NCI-H187 treated with DMSO at 0.1 percent for 48 hours (cell line): Measurements from ENCODE around the gene MTO1.
"Not testable (repeated sequence)": the region's sequence is repeated elsewhere in the genome, so short reads cannot be mapped to it uniquely, and the experiment has no call there.

Experiments
- DNase-seq: peaks from one replicate; lab custom pipeline; 2025; lab: John Stamatoyannopoulos, UW

The MTO1 gene

DNA sequence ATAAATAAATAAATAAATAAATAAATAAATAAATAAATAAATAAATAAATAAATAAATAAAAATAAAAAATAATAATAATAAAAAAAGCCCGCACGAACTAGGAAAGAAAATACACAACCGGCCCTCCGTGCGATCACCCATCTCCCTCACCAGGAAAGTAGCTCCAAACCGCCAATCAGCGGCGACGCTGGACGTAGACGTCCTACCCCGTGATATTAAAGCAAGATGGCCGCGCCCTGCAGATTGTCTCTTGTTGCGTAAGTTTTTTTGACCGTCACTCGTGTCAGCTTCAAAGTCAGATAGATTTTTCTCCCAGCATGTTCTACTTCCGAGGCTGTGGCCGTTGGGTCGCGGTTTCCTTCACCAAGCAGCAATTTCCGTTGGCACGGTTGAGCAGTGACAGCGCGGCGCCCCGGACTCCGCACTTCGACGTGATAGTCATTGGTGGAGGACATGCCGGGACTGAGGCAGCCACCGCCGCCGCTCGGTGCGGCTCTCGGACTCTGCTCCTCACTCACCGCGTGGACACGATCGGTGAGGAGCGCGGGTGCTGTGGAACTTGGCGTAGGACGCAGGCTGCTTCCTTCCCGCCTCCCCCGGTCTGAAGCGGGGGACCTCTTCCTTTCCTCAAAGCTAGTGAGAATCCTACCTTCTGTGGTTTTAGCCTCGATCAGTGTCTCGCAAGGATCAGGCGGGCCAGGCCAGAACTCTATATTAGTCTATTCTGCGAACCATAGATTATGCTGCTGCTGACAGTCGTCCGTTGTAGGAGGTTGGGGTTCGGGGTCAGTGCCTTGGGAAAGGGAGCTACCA lies at the start of gene MTO1:
TSS of gene MTO1 (plus strand) at position 201 of the 814 bp plus-strand sequence. CDS start at position 319, 118 bp downstream.
- peak; percentile 50 for DNase-seq

DNA sequence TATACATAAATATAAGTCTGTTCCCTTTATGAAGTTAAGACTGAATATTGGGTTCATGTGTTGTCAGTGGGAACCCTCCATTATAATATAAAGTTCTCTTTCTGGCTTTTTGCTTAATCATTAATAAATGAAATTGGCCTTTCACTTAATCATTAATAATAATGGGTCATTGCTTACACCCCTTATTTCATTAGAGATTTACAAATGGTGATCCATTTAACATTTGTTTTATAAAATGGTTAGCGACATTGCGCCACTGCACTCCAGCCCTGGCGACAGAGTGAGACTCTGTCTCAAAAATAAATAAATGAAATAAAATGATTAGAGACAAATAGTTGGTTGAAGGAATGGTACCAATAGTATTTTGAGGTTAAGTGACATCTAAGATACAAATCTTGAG lies 48.4 kb upstream of the MTO1 start:
- DNase-seq = no peak

DNA sequence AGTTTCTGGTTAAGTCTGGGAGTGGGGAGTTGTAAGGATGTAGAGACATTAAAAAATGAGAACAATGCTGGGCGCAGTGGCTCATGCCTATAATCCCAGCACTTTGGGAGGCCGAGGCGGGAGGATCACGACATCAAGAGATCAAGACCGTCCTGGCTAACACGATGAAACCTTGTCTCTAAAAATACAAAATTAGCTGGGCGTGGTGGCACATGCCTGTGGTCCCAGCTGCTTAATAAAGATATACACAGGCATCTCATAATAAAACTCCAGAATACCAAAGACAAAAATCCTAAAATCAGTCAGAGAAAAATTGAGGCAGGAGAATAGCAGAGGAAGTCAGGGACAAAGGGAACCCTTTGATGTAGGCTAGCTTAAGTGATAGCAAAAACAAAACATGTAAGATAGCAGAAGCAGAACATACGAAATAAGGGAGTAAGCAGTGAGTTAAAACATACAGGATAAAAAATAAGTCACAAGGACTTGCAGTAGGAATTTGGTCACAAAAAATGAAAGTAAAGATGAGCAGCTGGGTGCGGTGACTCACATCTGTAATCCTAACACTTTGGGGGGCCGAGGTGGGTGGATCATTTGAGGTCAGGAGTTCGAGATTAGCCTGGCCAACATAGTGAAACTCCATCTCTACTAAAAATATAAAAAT lies 43.3 kb upstream of the MTO1 start:
- no peak for DNase-seq

GRCh38 chr6:73421534-73421933 lies 40.0 kb upstream of the MTO1 start:
- no peak for DNase-seq

DNA sequence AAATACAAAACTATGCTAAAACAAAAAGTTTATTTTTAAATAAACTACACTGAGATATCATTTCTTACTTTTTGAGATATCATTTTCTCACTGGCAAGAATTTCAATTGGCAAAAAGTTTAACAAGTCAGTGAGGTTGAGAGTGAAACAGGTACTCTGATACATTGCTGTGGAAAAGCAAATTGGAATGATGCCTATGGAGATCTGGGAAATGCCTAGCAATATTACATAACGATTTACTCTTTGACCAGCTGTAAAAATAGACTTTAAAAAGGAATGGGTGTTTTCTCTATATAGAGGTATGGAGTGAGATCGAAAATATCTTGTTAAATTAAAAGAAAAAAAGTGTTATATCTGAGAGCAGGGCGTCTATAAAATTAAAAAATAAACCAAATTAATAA lies 26.3 kb upstream of the MTO1 start:
- DNase-seq = no peak

- no peak for DNase-seq
Observed at GRCh38 chr6:73443555-73443954, 18.0 kb upstream of the MTO1 start.

DNA sequence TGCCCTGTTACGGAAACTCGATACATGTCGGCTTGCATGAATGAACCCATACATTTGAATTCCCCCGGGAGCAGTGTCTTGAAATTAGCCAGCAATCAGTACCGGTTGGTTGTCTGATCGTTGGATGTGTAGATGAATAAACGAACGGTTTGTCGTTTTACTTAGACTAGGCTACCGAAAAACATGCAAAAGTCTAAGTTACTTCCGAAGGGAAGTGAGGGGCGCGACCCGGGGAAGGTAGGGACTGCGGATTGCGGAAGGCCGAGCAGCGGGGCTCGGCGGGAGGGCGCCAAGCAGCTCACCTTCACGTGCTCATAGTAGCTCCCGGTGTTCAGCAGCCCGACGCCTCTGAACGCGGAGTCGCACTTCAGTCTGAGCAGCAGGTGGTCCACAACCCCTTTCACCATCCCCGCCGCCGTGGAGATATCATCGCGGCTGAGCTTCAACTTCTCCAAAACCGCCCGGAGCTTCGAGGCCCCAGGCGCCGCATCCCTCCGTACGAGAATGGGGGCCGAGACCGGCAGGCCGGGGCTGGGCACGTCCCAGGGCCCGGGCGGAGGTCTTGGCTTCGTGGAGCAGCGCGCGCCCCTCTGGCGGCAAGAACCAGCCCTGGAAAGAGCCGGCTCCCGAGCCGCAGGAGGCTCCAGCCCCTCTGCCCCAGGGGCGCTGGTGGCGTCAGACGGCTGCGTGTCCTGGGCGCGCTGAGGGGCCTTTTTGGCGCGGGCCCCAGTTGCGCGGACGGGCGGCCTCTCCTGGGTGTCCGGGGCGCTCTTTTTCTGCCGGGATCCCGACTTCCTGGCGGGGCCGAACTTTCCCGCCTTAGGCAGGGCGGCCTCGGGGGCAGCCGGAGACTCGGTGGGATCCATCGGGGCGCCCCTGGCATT lies 10.1 kb upstream of the MTO1 start:
- no peak for DNase-seq

DNA sequence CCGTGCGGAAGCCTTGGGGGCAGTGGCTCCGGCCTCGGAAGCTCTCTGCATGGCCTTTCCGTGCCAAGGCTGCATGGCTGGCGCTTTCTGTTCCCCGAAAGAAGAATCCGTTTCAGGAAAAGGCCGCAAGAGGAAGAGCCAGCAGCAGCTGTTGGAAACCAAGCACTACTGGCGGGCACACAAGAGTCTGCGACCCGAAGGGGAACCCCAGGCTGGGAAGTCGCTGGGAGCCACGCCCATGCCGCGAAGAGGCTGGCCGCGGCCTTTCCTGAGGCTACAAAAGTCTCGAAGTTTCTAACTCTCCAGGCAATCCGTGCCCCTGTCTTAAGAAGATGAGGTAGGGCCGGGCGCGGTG lies 9.5 kb upstream of the MTO1 start, which contains the start of gene CGAS:
TSS of gene CGAS (minus strand) at position 191 of the 355 bp plus-strand sequence. CDS start at position 75, 116 bp downstream.
- no peak for DNase-seq

DNA sequence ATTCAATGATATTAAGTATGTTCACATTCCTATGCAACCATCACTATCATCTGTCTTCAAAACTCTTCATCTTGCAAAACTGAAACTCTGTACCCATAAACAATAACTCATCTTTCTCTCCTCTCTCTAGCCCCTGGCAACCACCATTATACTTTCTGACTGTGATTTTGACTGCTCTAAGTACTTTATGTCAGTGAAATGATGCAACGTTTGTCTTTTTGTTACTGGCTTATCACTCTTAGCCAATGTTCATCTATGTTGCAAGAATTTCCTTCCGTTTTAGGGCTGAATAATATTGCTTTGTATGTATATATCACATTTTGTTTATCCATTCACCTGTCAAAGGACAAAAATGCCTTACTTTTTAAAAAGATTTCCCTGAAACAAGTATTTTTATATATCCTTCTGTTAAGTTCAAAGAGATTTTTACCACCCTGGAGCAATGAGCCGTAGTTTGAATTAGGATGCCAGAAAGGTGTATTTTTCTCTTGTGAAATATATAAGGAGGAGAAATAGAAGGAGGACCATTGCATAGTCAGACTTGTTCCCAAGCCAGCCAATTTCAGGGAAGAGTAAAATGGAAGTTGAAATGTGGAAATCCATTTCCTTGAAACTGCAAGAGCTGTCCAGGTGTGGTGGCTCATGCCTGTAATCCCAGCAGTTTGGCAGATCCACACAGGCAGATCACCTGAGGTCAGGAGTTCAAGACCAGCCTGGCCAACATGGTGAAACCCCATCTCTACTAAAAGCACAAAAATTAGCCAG lies 5.5 kb upstream of the MTO1 start:
- no peak for DNase-seq

DNA sequence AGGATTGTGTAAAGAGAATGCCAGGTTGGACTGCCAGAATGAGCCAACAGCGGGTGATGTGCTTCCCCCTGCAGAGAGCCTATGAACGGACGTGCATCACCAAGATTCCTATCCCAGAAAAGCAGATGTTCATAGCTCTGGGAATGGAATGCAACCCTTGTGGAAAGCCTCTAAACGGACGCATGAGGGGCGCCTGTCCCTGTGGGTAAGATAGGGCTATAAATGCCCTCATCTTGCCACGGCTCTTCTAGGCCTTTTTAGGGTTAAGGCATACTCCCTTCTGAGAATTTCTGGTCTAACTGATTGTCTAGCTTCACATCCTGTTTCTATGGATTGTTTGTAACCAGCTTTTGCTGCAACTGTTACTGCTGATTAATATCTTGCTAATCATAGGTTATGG lies 2.1 kb upstream of the MTO1 start:
- not testable (repeated sequence) for DNase-seq

GRCh38 chr6:73460056-73460455 lies 1.5 kb upstream of the MTO1 start:
- DNase-seq = no peak

DNA sequence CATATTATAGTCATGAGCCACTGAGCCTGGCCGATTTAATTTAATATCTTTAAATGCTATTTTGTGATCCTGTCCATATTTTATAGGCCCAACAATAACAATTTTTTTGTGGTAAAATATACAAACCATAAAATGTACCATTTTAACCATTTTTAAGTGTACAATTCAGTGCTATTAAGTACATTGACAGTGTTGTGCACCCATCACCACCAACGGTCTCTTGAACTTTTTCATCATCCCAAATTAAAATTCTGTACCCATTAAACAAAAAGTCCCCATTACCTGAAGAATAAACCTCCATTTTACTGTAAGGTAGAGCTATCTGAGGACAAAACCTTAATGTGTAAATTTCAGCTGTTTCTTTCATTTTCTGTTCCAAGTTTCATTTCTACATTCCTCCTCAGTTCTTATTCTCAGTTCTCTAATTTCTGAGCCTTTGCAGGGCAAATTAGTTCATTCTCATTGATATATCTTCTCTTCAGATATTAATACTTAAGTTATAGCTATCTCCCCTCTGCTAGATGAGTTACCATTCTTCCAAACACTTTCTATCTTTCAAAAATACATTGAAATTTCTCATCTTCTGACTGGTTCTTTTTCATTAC lies 10.3 kb downstream of the MTO1 start:
- no peak for DNase-seq

DNA sequence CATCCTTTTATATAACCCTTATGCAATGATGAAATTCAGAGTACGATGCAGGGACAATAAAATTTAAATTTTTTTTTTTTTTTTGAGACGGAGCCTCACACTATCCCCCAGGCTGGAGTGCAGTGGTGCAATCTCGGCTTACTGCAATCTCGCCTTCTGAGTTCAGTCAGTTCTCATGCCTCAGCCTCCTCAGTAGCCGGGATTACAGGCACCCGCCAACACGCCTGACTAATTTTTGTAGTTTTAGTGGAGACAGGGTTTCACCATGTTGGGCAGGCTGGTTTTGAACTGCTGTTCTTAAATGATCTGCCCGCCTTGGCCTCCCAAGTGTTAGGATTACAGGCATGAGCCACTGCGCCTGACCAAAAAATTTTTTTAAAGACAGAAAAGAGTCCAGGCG lies 15.2 kb downstream of the MTO1 start:
- DNase-seq = no peak

DNA sequence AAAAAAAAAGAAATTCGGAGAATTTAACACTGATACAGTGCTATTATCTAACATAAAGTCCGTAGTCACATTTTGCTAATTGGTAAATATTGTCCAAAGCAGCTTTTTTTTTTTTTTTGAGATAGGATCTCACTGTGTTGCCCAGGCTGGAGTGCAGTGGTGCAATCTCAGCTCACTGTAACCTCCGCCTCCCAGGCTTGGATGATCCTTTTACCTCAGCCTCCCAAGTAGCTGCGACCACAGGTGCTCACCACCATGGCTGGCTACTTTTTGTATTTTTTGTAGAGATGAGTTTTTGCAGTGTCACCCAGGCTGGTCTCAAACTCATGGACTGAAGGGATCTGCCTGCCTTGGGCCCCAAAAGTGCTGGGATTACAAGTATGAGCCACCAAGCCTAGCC lies 15.9 kb downstream of the MTO1 start:
- DNase-seq = no peak

GRCh38 chr6:73481969-73482368 lies 20.4 kb downstream of the MTO1 start:
- DNase-seq = no peak

DNA sequence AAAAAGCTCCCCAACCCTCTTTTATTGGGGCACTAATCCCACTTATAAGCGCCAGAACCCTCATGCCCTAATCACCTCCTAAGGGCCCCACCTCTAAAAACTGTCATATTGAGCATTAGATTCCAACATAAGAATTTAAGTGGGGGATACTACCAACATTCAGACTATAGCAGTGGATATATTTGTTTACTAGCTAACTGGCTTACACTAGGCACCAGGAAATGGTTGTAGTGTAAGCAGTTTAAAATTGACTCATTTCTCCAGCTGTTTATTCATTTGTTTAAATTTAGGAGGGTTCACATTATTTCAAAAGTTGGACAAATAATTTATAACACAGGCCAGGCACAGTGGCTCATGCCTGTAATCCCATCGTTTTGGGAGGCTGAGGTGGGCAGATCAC lies 22.9 kb downstream of the MTO1 start:
- DNase-seq = no peak

DNA sequence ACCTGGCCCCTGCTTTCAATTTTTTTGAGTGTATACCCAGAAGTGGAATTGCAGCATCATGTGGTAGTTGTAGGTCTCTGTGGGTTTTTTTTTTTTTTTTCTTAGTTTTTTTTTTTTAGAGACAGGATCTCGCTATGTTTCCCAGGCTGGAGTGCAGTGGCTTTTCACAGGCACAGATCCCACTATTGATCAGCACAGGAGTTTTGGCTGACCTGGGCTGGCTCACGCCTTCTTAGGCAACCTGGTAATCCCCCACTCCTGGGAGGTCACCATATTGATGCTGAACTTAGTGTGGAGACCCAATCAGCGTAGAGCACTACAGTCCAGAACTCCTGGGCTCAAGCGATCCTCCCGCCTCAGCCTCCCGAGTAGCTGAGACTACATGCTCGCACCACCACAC lies 25.9 kb downstream of the MTO1 start:
- DNase-seq = no peak

- DNase-seq = no peak
Observed at GRCh38 chr6:73491377-73491776, 29.8 kb downstream of the MTO1 start.

DNA sequence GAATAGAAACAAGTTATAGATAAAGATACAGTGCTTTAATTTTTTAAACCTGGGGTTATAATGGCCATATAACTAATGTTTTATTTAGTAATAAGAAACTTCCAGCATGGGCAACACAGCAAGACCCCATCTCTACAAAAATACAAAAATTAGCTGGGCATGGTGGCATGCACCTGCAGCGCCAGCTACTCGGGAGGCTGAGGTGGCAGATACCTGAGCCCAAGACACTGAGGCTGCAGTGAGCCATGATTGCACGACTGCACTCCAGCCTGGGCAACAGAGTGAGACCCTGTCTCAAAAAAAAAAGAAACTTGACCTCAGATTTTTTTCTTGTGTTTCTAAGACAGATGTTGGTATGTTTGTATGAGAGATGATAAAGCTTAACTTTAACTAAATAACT lies 36.4 kb downstream of the MTO1 start:
- DNase-seq = no peak

DNA sequence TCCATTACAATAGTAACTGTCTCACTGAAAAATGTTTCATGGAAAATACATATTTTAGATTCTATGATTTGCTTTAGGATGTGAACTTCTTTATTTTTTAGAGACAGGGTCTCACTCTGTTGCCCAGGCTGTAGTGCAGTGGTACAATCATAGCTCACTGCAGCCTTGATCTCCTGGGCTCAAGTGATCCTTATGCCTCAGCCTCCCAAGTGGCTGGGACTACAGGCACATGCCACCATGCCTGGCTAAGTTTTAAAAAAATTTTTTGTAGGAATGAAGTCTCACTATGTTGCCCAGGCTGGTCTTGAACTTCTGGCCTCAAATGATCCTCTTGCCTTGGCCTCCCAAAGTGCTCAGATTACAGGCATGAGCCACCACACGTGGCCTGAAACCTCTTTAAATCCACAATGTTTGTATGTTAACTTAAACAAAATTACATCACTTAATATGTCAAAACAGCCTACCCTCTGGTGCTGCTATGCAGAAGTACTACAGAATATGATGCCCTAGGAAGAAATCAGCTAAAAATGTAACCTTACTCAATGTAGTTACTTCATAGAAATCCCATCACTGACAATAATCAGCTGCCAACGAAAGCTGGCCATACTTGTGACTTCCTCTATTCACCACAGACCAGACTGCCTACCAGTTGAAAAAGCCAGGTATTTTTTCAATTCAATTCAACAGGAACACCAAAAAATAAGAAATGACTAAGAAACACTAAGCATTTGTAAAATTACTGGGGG lies 41.7 kb downstream of the MTO1 start:
- no peak for DNase-seq

- no peak for DNase-seq
Observed at GRCh38 chr6:73504160-73504559, 42.6 kb downstream of the MTO1 start.
